ENCODE measurements around the gene CD320. TPM values are rescaled to one million over a fixed set of nuclear protein-coding genes. Genes with fewer than 3 reads are reported as not detected.

Gene CD320
- total and polyA plus RNA-seq, 10 of the 15 experiments (the other 5 are each of a cell fraction or from before 2014, with no cell fraction given), result 1.1 to 134 (median 46.5) TPM

DNA sequence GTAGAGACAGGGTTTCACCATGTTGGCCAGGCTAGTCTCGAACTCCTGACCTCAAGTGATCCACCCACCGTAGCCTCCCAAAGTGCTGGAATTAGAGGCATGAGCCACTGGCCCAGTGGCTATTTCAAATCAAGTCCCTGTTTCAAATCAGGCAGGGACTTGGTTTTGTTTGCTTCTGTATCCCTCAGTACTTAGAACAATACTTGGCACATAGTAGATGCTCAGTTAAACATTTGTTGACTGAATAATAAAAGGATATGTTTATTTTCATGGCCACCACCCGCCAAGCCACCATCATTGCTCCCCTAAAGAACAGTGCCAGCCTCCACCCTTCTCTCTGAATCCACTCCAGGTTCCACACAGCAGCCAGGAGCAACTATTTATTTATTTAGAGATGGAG lies 17.3 kb upstream of the CD320 start (continued):
- TF ChIP-seq PRDM15 (CRISPR knock-in tag; IDR thresholded peaks at IDR 0.05) (no peak), CTCF (IDR thresholded peaks at IDR 0.05 in 2 of 3, conservative IDR thresholded peaks at IDR 0.05 in 1 of 3; ENCODE audit: control insufficient read depth in 2 of 3, extremely low read depth in 1 of 3, insufficient read depth in 1 of 3, low read depth in 3 of 3, low read length in 3 of 3) (no peak), RELB (IDR thresholded peaks at IDR 0.05; ENCODE audit: low read depth) (no peak)
- TF ChIP-seq, protein P1, sequence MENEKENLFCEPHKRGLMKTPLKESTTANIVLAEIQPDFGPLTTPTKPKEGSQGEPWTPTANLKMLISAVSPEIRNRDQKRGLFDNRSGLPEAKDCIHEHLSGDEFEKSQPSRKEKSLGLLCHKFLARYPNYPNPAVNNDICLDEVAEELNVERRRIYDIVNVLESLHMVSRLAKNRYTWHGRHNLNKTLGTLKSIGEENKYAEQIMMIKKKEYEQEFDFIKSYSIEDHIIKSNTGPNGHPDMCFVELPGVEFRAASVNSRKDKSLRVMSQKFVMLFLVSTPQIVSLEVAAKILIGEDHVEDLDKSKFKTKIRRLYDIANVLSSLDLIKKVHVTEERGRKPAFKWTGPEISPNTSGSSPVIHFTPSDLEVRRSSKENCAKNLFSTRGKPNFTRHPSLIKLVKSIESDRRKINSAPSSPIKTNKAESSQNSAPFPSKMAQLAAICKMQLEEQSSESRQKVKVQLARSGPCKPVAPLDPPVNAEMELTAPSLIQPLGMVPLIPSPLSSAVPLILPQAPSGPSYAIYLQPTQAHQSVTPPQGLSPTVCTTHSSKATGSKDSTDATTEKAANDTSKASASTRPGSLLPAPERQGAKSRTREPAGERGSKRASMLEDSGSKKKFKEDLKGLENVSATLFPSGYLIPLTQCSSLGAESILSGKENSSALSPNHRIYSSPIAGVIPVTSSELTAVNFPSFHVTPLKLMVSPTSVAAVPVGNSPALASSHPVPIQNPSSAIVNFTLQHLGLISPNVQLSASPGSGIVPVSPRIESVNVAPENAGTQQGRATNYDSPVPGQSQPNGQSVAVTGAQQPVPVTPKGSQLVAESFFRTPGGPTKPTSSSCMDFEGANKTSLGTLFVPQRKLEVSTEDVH (IDR thresholded peaks at IDR 0.05; ENCODE audit: low read depth, partially characterized antibody), result no peak
